HepG2 (cell line): ENCODE measurements around the gene EIF4EBP3. TPM values are rescaled to one million over a fixed set of nuclear protein-coding genes. Genes with fewer than 3 reads are reported as not detected.

Experiments used
- AGO2 ChIP-seq: fragments of 200-400 bp; formaldehyde crosslinking; optimal IDR thresholded peaks from 2 replicates; pipeline ENCODE3; 2017; ENCODE audit warnings: mild to moderate bottlenecking, low read depth, low read length, moderate library complexity
- AHDC1 ChIP-seq: sonication (generic); formaldehyde crosslinking; IDR thresholded peaks from 2 replicates; pipeline ENCODE4 v1.5.1; 2020; ENCODE audit warnings: mild to moderate bottlenecking, missing genetic modification reagents, borderline replicate concordance
- ATAD3A ChIP-seq: sonication (generic); formaldehyde crosslinking; IDR thresholded peaks from 2 replicates; pipeline ENCODE4 v1.4.0; 2020; ENCODE audit warnings: missing genetic modification reagents
- ATF1 ChIP-seq: IDR thresholded peaks from 2 replicates; pipeline ENCODE4 v1.6.1; 2016; ENCODE audit warnings: mild to moderate bottlenecking, control low read depth
- DPF2 ChIP-seq: sonication (generic); formaldehyde crosslinking; IDR thresholded peaks from 2 replicates; pipeline ENCODE4 v1.4.0; 2020; ENCODE audit warnings: mild to moderate bottlenecking, low read depth, missing genetic modification reagents, borderline replicate concordance
- DR1 ChIP-seq: sonication (generic); formaldehyde crosslinking; IDR thresholded peaks from 2 replicates; pipeline ENCODE4 v1.8.0; 2021; ENCODE audit warnings: mild to moderate bottlenecking, missing genetic modification reagents, inconsistent platforms
- ELF1 ChIP-seq: sonication (generic); formaldehyde crosslinking; IDR thresholded peaks from 2 replicates; pipeline ENCODE4 v1.4.0; 2020; ENCODE audit warnings: missing genetic modification reagents
- FOXA1 ChIP-seq, 2 experiments: fragments of 450-650 bp in 1 of 2; sonication (generic) in 1 of 2; formaldehyde crosslinking in 1 of 2; IDR thresholded peaks; 2 replicates each; pipeline versions ENCODE4 v1.4.0 to v1.6.1; 2016 to 2020; ENCODE audit warnings: missing genetic modification reagents in 1 of 2
- KAT8 ChIP-seq: IDR thresholded peaks from 2 replicates; pipeline ENCODE4 v1.6.1; 2016; ENCODE audit warnings: missing genetic modification reagents, missing compliant biosample characterization
- MAFG ChIP-seq: sonication (generic); formaldehyde crosslinking; IDR thresholded peaks from 2 replicates; pipeline ENCODE4 v1.5.1; 2020; ENCODE audit warnings: mild to moderate bottlenecking, missing genetic modification reagents
- PHB2 ChIP-seq: fragments of 450-650 bp; IDR thresholded peaks from 2 replicates; pipeline ENCODE4 v1.6.1; 2018; ENCODE audit not compliant: partially characterized antibody
- REPIN1 ChIP-seq: sonication (generic); formaldehyde crosslinking; IDR thresholded peaks from 2 replicates; pipeline ENCODE4 v1.8.0; 2022; ENCODE audit warnings: missing genetic modification reagents, low read depth, mild to moderate bottlenecking, borderline replicate concordance
- TGIF2 ChIP-seq: IDR thresholded peaks from 2 replicates; pipeline ENCODE4 v1.6.1; 2016; ENCODE audit warnings: control low read depth, missing compliant biosample characterization
- ZFP91 ChIP-seq: sonication (generic); formaldehyde crosslinking; IDR thresholded peaks from 2 replicates; pipeline ENCODE4 v1.9.0; 2022; ENCODE audit warnings: missing genetic modification reagents, mild to moderate bottlenecking, borderline replicate concordance
- ZNF598 ChIP-seq: sonication (generic); formaldehyde crosslinking; IDR thresholded peaks from 2 replicates; pipeline ENCODE4 v1.5.1; 2020; ENCODE audit warnings: mild to moderate bottlenecking, missing genetic modification reagents, borderline replicate concordance
- ZNF615 ChIP-seq: sonication (generic); formaldehyde crosslinking; IDR thresholded peaks from 2 replicates; pipeline ENCODE4 v1.5.0; 2020; ENCODE audit warnings: mild to moderate bottlenecking, missing genetic modification reagents, borderline replicate concordance
- ZNF790 ChIP-seq: sonication (generic); formaldehyde crosslinking; IDR thresholded peaks from 2 replicates; pipeline ENCODE4 v1.8.0; 2022; ENCODE audit warnings: missing genetic modification reagents, mild to moderate bottlenecking, borderline replicate concordance
- ZNF792 ChIP-seq: IDR thresholded peaks from 2 replicates; pipeline ENCODE4 v1.6.1; 2016
- ZSCAN25 ChIP-seq: sonication (generic); formaldehyde crosslinking; IDR thresholded peaks from 2 replicates; pipeline ENCODE4 v1.8.0; 2022; ENCODE audit warnings: mild to moderate bottlenecking, missing genetic modification reagents
- polyA plus RNA-seq, 8 experiments: library from polyadenylated mRNA; depleted of rRNA in 3 of 8; stranded (reverse) in 7 of 8; unstranded in 1 of 8; fragments of >200 nt; fragmentation: Illumina TruSeq in 4 of 8; extraction: Trizol in 4 of 8; gene quantifications; 2 replicates each; pipeline versions ENCODE4 v1.2.1 to v1.2.3, GENCODE V29; 2011 to 2016; ENCODE audit warnings: low read depth in 4 of 8, missing spikeins in 1 of 8, mixed read lengths in 1 of 8; ENCODE audit not compliant: insufficient read depth in 1 of 8
- total RNA-seq, 5 experiments: library from RNA; depleted of rRNA; stranded (reverse); fragments of >200 nt; fragmentation: Illumina TruSeq; extraction: Trizol; gene quantifications; 2 replicates each; pipeline ENCODE4 v1.2.3, GENCODE V29; 2016; ENCODE audit warnings: low read depth in 1 of 5
- TF ChIP-seq, protein P1 (sequence below): sonication (generic); formaldehyde crosslinking; IDR thresholded peaks from 2 replicates; pipeline ENCODE4 v1.5.1; 2020; ENCODE audit warnings: missing genetic modification reagents, mild to moderate bottlenecking, borderline replicate concordance

Gene EIF4EBP3
- total and polyA plus RNA-seq, 2 of the 13 experiments (the other 11 are each of a cell fraction or from before 2014, with no cell fraction given): 0.61 to 1.7 TPM

DNA sequence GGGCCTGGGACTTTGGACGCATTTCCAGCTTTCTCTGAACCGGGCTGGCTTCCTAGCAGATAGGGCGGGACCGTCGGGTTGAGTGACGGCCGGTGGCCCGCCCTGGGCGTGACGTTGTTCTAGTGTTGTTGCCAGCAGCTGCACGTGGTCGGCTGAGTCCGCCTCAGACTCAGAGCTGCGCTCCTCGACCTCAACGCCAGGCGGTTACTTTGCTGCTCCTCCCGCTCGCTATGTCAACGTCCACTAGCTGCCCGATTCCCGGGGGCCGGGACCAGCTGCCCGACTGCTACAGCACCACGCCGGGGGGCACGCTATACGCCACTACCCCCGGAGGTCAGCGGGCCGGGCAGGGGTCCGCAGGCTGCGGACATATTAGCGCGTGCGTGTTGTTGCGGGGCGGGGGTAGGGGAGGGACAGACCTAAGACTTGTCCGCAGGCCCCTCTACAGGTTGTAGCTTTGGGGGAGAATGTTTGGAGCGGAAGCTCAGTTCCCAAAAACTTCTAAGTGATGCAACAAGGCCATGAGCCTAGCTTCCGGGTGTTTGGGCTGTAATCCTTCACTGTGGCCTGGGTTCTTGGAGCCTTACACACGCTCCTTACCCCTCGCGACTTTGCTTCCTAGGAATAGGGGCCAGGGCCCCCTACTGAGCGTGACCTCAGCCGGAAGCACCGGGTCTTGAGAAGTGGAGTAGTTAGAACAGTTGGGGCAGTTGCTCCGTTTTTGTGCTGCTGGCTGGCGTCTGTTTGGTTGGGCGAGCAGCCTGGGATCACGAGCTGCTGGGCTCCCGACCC is at the start of gene EIF4EBP3 (continued):
- TF ChIP-seq, protein P1, sequence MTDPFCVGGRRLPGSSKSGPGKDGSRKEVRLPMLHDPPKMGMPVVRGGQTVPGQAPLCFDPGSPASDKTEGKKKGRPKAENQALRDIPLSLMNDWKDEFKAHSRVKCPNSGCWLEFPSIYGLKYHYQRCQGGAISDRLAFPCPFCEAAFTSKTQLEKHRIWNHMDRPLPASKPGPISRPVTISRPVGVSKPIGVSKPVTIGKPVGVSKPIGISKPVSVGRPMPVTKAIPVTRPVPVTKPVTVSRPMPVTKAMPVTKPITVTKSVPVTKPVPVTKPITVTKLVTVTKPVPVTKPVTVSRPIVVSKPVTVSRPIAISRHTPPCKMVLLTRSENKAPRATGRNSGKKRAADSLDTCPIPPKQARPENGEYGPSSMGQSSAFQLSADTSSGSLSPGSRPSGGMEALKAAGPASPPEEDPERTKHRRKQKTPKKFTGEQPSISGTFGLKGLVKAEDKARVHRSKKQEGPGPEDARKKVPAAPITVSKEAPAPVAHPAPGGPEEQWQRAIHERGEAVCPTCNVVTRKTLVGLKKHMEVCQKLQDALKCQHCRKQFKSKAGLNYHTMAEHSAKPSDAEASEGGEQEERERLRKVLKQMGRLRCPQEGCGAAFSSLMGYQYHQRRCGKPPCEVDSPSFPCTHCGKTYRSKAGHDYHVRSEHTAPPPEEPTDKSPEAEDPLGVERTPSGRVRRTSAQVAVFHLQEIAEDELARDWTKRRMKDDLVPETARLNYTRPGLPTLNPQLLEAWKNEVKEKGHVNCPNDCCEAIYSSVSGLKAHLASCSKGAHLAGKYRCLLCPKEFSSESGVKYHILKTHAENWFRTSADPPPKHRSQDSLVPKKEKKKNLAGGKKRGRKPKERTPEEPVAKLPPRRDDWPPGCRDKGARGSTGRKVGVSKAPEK (CRISPR knock-in tag): no peak
- TF ChIP-seq ZNF790: no peak
- TF ChIP-seq AHDC1 (CRISPR knock-in tag): no peak
- peak; percentile 79 for TF ChIP-seq ZFP91 (CRISPR knock-in tag)
- peak; percentile 3 for TF ChIP-seq ELF1 (CRISPR knock-in tag)
- no peak; the same call in 1 of the 2 replicates for TF ChIP-seq REPIN1 (CRISPR knock-in tag)
- no peak for TF ChIP-seq TGIF2 (CRISPR knock-in tag)
- peak; percentile 68; the same call in 1 of the 2 replicates for TF ChIP-seq ZSCAN25 (CRISPR knock-in tag)
- no peak for TF ChIP-seq PHB2
- TF ChIP-seq FOXA1 (IDR thresholded peaks at IDR 0.05): no peak
- peak; percentile 71 for TF ChIP-seq FOXA1 (CRISPR knock-in tag; IDR thresholded peaks at IDR 0.05)
- TF ChIP-seq MAFG: no peak
- TF ChIP-seq DR1 (CRISPR knock-in tag): no peak
- TF ChIP-seq ATAD3A (CRISPR knock-in tag): no peak
- 0 out of 2 replicates have a peak, but pooled peaks have one; percentile 62 for TF ChIP-seq ATF1 (CRISPR knock-in tag)
- TF ChIP-seq AGO2: peak; percentile 99
- TF ChIP-seq KAT8: no peak; the same call in 1 of the 2 replicates
- TF ChIP-seq ZNF598: peak; percentile 73; the same call in 1 of the 2 replicates
- no peak for TF ChIP-seq DPF2 (CRISPR knock-in tag)
- TF ChIP-seq ZNF792 (CRISPR knock-in tag): peak; percentile 70
- TF ChIP-seq ZNF615 (CRISPR knock-in tag): 0 out of 2 replicates have a peak, but pooled peaks have one; percentile 51
